Activated naive CD4-positive, alpha-beta T cell treated with anti-CD3 and anti-CD28 coated beads, Interleukin-2, amount 50 U/mL, for 24 hours (primary cell): ENCODE results near the gene FGF22.

Experiments
- H3K27ac Mint-ChIP-seq: one replicate; pipeline ENCODE4 v1.8.0; 2021; ENCODE audit warnings: mild to moderate bottlenecking, mixed read lengths
- H3K27me3 Mint-ChIP-seq: one replicate; pipeline ENCODE4 v1.8.0; 2021; ENCODE audit warnings: mixed read lengths
- H3K36me3 Mint-ChIP-seq: one replicate; pipeline ENCODE4 v1.8.0; 2021; ENCODE audit warnings: mixed read lengths
- H3K4me1 Mint-ChIP-seq: one replicate; pipeline ENCODE4 v1.8.0; 2021; ENCODE audit warnings: mixed read lengths
- H3K4me3 Mint-ChIP-seq: one replicate; pipeline ENCODE4 v1.8.0; 2021; ENCODE audit warnings: mild to moderate bottlenecking, mixed read lengths
- H3K9me3 Mint-ChIP-seq: one replicate; pipeline ENCODE4 v1.8.0; 2021; ENCODE audit warnings: mixed read lengths

Gene FGF22

DNA sequence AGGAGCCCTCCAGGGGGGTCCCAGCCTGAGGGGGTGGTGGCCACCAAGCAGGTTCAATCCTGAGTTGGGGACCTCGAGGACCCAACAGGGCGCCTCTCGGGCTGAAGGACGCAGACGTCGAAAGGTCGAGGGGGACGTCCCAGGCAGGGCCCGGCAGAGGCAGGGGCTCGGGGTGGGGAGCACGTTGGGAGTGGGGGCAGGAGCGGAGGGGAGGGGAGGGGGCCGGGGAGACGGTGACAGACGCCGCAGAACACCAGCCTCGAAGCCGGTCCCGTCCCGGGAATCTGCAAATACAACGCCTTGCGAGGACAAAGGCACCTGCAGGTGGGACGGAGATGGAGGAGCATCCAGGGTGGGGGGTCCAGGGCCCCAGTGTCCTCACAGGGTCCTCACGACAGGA, 4.1 kb downstream of the FGF22 start:
- peaks cover 5% of the 10 kb centered on the region for H3K4me1 Mint-ChIP-seq
- H3K4me3 Mint-ChIP-seq, result no peak overlapping the region
- H3K9me3 Mint-ChIP-seq, result no peaks in the 10 kb centered on the region
- peaks cover 2% of the 10 kb centered on the region for H3K36me3 Mint-ChIP-seq
- no peaks in the 10 kb centered on the region for H3K27me3 Mint-ChIP-seq
- H3K27ac Mint-ChIP-seq, result no peak overlapping the region

DNA sequence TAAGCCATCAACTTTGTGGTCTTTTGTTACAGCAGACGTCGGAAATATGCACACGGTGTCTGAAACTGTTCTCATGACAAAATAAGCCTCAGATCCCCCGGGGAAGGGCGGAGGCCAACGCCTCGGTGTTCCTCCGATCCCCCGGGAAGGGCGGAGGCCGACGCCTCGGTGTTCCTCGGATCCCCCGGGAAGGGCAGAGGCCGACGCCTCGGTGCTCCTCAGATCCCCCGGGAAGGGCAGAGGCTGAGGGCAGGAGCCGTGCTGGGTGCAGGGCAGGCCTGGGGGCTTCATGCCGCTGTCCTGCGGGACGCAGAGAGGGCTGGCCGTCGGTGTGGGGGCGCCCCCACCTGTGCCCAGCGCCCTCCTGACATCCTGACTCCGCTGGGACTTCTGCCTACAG, 4.7 kb downstream of the FGF22 start:
- Mint-ChIP-seq H3K27me3 (no peaks in the 10 kb centered on the region), H3K9me3 (no peaks in the 10 kb centered on the region), H3K4me3 (no peak overlapping the region), H3K27ac (no peak overlapping the region), H3K4me1 (peaks cover 2% of the 10 kb centered on the region), H3K36me3 (peaks cover 2% of the 10 kb centered on the region)

GRCh38 chr19:644789-645188, 5.1 kb downstream of the FGF22 start:
- Mint-ChIP-seq H3K27ac (no peak overlapping the region), H3K9me3 (no peaks in the 10 kb centered on the region), H3K27me3 (no peaks in the 10 kb centered on the region), H3K36me3 (peaks cover 2% of the 10 kb centered on the region), H3K4me3 (no peak overlapping the region), H3K4me1 (no peaks in the 10 kb centered on the region)

DNA sequence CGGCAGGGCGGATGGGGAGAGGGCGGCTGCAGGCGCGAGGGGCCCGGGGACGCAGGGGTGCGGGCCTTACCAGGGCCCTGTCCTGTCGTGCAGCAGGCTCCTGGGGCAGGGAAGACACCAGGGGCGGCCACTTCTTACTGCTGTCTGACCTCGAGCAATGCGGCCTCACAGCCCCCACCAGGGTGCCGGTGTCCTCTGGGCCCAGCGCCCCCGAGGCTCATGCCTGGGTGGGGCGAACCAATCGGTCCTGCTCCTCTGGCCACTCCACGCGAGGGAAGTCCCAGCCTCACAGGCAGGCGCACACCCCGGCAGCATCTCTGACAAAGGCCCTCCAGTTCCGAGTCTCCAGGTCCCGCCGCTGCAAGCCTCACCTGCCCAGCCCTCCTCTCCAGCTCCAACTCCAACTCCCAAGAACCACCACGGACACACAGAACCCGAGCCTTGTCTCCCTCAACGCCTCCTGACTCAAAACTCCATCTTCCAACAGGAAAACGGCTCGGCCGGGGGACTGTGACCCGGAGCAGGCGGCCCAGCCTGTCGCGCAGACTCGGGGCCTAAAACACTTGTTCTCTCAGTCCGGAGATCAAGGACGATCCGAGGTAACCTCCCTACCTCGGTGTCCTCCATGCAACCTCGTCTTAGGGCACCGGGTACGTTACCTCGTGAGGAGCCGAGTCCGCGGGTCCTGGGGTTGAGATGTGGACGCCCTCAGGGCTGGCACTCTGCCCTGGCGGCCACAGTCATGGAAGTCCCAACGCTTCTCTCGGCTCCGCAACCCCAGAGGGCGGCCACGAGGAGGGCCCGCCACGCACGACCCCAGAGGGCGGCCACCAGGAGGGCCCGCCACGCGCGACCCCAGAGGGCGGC, 6.5 kb downstream of the FGF22 start:
- no peaks in the 10 kb centered on the region for H3K9me3 Mint-ChIP-seq
- H3K27ac Mint-ChIP-seq, result no peak overlapping the region
- no peaks in the 10 kb centered on the region for H3K4me1 Mint-ChIP-seq
- H3K36me3 Mint-ChIP-seq, result peaks cover 2% of the 10 kb centered on the region
- no peaks in the 10 kb centered on the region for H3K27me3 Mint-ChIP-seq
- no peak overlapping the region for H3K4me3 Mint-ChIP-seq

DNA sequence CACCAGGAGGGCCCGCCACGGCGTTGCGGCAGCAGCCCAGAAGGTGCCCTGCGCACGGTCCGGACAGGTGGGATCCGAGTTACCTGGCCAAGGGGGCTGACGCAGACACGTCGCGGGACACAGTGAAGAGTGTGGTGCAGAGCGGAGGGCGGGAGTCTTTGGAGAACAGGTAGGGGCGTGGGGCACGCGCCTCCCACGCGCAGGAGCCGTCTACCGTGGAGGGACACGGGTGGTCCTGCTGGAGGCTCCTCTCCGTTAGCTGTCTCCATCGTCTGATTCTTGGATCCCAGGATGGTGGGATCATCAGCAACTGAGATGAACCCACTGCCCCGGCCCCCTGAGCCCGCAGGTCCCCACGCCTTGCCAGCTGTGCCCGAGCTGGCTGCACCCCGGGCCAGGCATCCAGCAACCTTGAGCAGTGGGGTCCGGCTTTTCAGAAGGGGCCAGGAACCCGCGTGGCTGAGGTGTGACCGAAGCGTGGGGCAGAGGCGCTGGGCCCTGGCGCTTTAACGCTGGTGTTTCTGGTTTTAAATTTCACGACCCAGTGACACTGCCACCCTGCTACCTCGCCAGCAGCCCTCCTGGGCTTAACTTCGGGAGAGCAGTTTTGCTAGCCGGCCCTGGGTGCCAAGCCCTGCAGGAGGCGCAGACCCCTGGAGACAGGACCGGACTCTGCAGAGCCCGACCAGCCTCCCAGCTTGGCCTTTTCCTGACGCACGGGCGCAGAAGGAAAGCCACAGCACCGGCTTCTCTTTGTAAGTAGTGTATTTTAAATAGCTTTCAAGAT, 7.3 kb downstream of the FGF22 start:
- peaks cover 2% of the 10 kb centered on the region for H3K36me3 Mint-ChIP-seq
- no peaks in the 10 kb centered on the region for H3K4me1 Mint-ChIP-seq
- H3K9me3 Mint-ChIP-seq, result no peaks in the 10 kb centered on the region
- no peak overlapping the region for H3K27ac Mint-ChIP-seq
- no peaks in the 10 kb centered on the region for H3K27me3 Mint-ChIP-seq
- H3K4me3 Mint-ChIP-seq, result no peak overlapping the region

GRCh38 chr19:647566-648284, 8.0 kb downstream of the FGF22 start:
- no peaks in the 10 kb centered on the region for H3K9me3 Mint-ChIP-seq
- H3K4me3 Mint-ChIP-seq, result no peak overlapping the region
- H3K27ac Mint-ChIP-seq, result no peak overlapping the region
- no peaks in the 10 kb centered on the region for H3K27me3 Mint-ChIP-seq
- peaks cover 2% of the 10 kb centered on the region for H3K36me3 Mint-ChIP-seq
- no peaks in the 10 kb centered on the region for H3K4me1 Mint-ChIP-seq

DNA sequence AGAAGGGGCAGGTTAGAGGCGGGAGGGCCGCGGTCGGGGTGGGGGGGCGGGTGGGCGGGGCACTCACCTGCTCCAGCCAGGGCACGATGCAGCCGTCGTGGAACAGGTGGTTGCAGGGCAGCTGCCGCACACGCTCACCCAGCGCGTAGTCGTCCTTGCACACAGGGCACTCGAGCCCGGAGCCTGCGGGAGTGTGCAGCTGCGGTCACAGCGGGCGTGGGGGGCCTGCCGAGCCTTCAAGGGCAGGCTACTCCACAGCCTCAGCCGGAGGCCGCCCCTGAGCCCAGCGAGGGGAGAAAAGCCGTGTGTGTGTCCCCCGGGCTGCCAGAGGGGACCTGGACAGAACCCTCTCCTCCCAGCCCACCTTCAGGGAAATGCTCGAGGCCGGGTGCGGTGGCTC, 8.6 kb downstream of the FGF22 start:
- H3K27me3 Mint-ChIP-seq, result no peaks in the 10 kb centered on the region
- H3K36me3 Mint-ChIP-seq, result peaks cover 2% of the 10 kb centered on the region
- no peaks in the 10 kb centered on the region for H3K9me3 Mint-ChIP-seq
- H3K27ac Mint-ChIP-seq, result no peak overlapping the region
- H3K4me3 Mint-ChIP-seq, result no peak overlapping the region
- H3K4me1 Mint-ChIP-seq, result no peaks in the 10 kb centered on the region

- Mint-ChIP-seq H3K27ac (no peak overlapping the region), H3K4me1 (peaks cover 4% of the 10 kb centered on the region), H3K36me3 (peaks cover 2% of the 10 kb centered on the region), H3K4me3 (no peak overlapping the region), H3K27me3 (no peaks in the 10 kb centered on the region), H3K9me3 (no peaks in the 10 kb centered on the region)
Measured at GRCh38 chr19:648904-649801, 9.5 kb downstream of the FGF22 start.

DNA sequence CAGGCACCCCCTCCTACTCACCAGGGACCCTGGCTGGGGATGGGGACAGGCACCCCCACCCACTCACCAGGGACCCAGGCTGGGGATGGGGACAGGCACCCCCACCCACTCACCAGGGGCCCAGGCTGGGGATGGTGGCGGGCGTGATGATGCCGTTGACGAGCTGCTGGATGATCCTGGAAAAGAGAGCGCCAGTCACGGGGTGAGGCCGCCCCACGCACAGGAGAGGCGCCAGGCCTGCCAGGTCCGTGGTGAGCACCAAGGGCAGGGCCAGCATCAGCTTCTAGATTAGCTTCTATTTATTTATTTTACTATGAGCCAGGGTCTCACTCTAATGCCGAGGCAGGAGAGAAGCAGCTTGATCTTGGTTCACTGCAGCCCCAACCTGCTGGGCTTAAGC, 10.4 kb downstream of the FGF22 start:
- no peaks in the 10 kb centered on the region for H3K27me3 Mint-ChIP-seq

DNA sequence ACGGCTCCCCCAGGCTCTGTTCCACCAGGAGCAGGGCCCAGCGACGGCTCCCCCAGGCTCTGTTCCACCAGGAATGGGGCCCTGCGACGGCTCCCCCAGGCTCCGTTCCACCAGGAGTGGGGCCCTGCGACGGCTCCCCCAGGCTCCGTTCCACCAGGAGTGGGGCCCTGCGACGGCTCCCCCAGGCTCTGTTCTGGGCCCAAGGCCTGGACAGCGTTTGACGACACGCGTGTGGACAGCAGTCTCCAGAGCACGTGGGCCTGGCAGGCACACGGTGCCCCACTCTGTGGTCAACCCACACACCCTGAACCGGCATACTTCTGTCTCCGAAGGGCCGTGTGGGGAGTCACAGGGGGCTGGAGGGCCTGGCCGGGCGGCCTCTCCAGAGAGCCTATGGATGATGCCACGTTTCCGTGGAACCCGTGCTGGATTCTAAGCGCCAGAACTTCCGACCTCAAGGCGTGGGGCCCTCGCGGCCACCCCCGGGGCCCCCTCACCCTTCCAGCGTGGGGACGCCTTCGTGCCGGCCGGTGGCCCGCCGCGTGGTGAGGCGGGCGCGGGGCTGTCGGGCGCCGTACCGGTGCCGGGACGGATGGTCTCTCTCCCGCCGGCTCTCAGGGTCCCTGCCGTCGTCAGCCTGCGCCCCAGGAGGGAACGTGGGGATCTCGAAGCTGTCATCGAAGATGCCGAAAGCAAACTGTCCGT, 11.6 kb downstream of the FGF22 start:
- Mint-ChIP-seq H3K4me3 (no peak overlapping the region), H3K9me3 (no peaks in the 10 kb centered on the region), H3K27ac (no peak overlapping the region), H3K36me3 (peaks cover under 1% of the 10 kb centered on the region), H3K27me3 (no peaks in the 10 kb centered on the region), H3K4me1 (peaks cover 22% of the 10 kb centered on the region)

More for the DNA sequence above, 10.4 kb downstream of the FGF22 start:
- peaks cover 10% of the 10 kb centered on the region for H3K4me1 Mint-ChIP-seq
- no peak overlapping the region for H3K27ac Mint-ChIP-seq
- no peak overlapping the region for H3K4me3 Mint-ChIP-seq
- no peaks in the 10 kb centered on the region for H3K9me3 Mint-ChIP-seq
- H3K36me3 Mint-ChIP-seq, result peaks cover 2% of the 10 kb centered on the region

DNA sequence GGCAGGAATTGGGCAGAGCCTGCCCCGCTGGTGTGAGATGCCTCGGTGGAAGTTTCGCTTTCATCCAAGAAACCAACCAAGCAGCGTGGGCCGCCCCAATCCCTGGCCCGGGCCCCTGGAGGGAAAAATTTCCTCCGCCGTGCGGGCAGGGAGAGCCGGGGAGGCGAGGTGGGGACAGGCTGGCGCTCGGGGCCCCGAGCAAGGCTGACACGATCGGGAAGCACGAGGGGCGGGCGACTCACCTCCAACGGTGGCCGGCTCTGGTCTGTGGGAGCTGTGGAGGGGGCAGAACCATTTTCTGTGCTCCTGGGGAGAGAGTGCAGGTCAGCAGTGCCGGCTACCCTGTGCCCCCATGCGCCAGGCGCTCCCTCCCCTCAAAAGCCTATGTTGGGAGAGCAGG, 12.3 kb downstream of the FGF22 start:
- Mint-ChIP-seq H3K27me3 (no peaks in the 10 kb centered on the region), H3K27ac (no peak overlapping the region), H3K4me1 (peaks cover 26% of the 10 kb centered on the region), H3K36me3 (no peaks in the 10 kb centered on the region), H3K9me3 (no peaks in the 10 kb centered on the region), H3K4me3 (no peak overlapping the region)

DNA sequence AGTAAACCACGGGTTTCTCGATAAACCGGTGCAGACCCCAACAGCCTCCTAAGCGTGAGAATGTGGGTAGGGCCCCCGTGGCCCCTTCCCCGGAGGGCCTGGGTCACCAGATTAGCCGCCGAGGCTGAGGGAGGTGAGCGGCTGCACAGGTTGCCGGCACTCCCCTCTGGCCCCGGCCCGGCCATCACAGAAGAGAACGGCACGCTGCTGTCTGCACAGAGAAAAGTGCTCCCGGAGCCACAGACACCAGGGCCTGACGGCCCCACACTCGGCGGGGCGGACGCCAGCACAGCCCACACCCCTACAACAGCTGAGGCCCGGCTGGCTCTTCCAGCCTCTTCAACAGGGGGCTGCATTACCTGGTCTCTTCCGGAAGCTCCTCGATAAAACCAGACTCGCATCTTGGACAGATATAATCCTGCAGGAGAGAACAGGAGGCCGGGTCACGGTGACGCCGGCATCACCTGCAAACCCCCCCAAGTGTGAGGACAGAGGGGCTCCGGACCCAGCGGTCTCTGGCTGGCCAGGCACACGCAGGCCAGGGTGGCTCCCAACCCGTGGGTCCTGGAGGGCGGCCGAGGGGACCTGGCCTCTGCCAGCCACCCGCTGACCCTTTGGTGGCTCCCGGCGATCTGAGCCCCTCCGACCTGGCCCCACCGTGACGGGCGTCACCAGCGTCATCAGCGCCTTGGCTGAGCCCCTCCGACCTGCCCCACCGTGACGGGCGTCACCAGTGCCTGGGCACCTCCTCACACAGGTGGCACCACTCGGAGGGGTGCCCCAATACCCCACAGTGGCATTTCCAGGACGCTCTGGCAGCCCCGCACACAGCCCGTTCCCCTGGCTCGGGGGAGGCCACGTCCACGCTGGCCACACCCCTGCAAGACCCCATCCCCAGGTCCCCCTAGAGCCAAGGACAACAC, 13.0 kb downstream of the FGF22 start:
- Mint-ChIP-seq H3K4me3 (no peak overlapping the region), H3K9me3 (no peaks in the 10 kb centered on the region), H3K27ac (no peak overlapping the region), H3K27me3 (no peaks in the 10 kb centered on the region), H3K4me1 (peaks cover 34% of the 10 kb centered on the region), H3K36me3 (no peaks in the 10 kb centered on the region)

DNA sequence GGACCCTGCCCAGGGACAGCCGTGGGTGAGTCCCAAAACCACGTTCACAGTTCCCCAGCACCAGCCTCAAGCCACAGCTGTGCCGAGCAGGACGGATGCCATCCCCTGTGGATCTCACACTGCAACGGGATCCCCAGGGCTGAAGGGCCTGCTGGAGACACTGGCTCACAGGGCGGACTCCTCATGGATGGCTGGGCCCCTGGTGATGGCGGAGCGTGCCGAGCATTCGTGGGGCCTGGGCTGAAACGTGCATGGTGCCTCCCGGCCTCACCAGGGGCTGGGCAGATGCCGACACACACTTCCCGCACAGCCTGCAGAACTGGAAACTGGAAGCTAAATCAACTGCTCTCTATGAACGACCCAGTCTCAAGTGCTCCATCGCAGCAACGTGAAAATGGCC, 13.7 kb downstream of the FGF22 start:
- peaks cover 34% of the 10 kb centered on the region for H3K4me1 Mint-ChIP-seq
- H3K9me3 Mint-ChIP-seq, result no peaks in the 10 kb centered on the region
- H3K27ac Mint-ChIP-seq, result no peak overlapping the region
- H3K4me3 Mint-ChIP-seq, result no peak overlapping the region
- H3K27me3 Mint-ChIP-seq, result no peaks in the 10 kb centered on the region
- no peaks in the 10 kb centered on the region for H3K36me3 Mint-ChIP-seq

DNA sequence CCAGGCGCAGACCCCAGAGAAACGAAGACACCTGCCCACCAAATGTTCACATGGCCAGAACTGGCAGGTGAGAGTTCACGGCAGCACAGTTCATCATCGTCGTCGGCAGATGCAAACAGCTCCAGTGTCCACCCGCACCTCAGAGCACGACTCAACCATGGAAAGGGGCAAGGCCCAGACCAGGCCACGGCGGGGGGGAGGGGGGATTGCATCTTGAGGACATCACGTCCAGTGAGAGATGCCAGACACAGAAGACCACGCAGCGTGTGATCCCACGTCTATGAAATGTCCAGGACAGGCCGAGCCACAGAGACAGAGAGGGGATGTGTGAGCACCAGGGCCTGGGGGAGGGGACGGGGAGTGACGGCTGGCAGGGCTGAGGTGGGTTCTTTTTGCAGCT, 16.0 kb downstream of the FGF22 start:
- Mint-ChIP-seq H3K27ac (peak overlapping the region; percentile 41), H3K4me3 (no peak overlapping the region), H3K9me3 (no peaks in the 10 kb centered on the region), H3K27me3 (no peaks in the 10 kb centered on the region), H3K4me1 (peaks cover 52% of the 10 kb centered on the region), H3K36me3 (no peaks in the 10 kb centered on the region)
